ENCODE measurements around the gene CYLD.

DNA sequence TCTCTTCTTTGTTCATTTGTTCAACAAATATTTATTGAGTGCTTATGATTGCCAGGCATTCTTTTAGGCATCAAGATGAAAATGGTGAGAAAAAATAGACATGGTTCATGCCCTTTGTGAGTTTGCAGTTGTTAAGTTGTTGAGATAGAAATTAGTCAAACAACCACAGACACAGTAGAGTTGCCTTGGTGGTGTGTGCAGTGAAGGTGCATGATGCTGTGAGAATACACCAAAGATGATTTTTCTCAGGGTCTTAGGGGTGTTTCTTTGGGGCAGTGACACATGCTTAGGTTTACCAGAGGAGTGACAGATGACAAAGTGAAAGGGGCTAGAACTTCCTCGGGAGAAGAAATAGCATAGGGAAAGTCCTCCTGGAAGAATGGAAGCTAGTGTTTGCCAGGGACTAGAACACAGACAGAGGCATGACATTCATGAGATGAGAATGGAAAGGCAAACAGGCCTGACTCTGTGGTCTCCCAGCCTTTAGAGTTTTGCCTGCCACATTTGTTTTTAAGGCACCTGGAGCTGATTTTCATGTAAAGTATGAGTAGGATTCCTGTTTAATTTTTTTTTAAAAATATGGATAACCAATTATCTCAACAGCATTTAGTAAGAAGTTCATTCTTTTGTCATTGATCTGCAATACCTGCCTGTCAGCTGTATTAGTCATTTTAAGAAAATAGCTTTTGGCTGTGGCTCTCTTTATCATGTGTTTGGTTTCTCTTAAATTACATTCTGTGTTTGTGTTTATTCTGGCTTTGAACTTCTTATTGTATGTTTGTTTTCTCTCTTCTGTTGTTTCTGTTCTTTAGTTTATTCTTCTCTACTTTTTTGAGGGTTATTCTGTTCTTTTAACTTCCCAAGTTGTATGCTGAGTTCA, 36.6 kb downstream of the CYLD start:
- TF ChIP-seq CTCF (optimal IDR thresholded peaks at IDR 0.05 in 1 of 3, IDR thresholded peaks at IDR 0.05 in 1 of 3, conservative IDR thresholded peaks at IDR 0.05 in 1 of 3; ENCODE audit: extremely low read depth in 1 of 3, insufficient read depth in 2 of 3, low read length in 3 of 3) (no peak), EZH2 (IDR thresholded peaks at IDR 0.05; ENCODE audit: low read length) (no peak)
